Measurements from ENCODE around the gene SLC17A1. TPM values are rescaled to one million over a fixed set of nuclear protein-coding genes. Genes with fewer than 3 reads are reported as not detected.
"Not testable (repeated sequence)": the region's sequence is repeated elsewhere in the genome, so short reads cannot be mapped to it uniquely, and the experiment has no call there.

Gene SLC17A1
- total RNA-seq, 4 donors from 2014 or later: not detected

GRCh38 chr6:25755483-25755882 lies 76.4 kb downstream of the SLC17A1 start:
- no peak for TF ChIP-seq POLR2A (IDR thresholded peaks at IDR 0.05)
- TF ChIP-seq CTCF (IDR thresholded peaks at IDR 0.05): no peak
- TF ChIP-seq EP300 (IDR thresholded peaks at IDR 0.05): no peak
- no peak for TF ChIP-seq POLR2AphosphoS5 (IDR thresholded peaks at IDR 0.05)
- ATAC-seq: no peak
- H3K36me3 ChIP-seq: no peaks in the 10 kb centered on the region
- no peaks in the 10 kb centered on the region for H3K4me1 ChIP-seq
- no peaks in the 10 kb centered on the region for H3K9me3 ChIP-seq
- 73 to 100% methylated on average over 1 of the region's 1 CpG for WGBS, 2 donors (ENCODE audit: low coverage in 1 of 2)
- H3K27me3 ChIP-seq: no peaks in the 10 kb centered on the region
- H3K27ac ChIP-seq: no peak overlapping the region
- no peak overlapping the region for H3K4me3 ChIP-seq

- Histone ChIP-seq H3K27me3 (no peaks in the 10 kb centered on the region), H3K27ac (no peak within 1 kb of the TSS), H3K4me1 (no peaks in the 10 kb centered on the region), H3K4me3 (no peak within 1 kb of the TSS), H3K9me3 (no peaks in the 10 kb centered on the region), H3K36me3 (no peaks in the 10 kb centered on the region)
- TF ChIP-seq EP300 (IDR thresholded peaks at IDR 0.05) (no peak), POLR2AphosphoS5 (IDR thresholded peaks at IDR 0.05) (no peak), CTCF (IDR thresholded peaks at IDR 0.05) (no peak), POLR2A (IDR thresholded peaks at IDR 0.05) (no peak)
- no peak for ATAC-seq
Measured at GRCh38 chr6:25754535-25754934, 77.3 kb downstream of the SLC17A1 start, which contains the start of gene SLC17A4. SLC17A4 (plus strand) TSS chr6:25754742; CDS start chr6:25761963, 7,221 bp downstream.

GRCh38 chr6:25753079-25753478 lies 78.8 kb downstream of the SLC17A1 start:
- no peak overlapping the region for H3K27ac ChIP-seq
- TF ChIP-seq POLR2A (IDR thresholded peaks at IDR 0.05) (no peak), CTCF (IDR thresholded peaks at IDR 0.05) (no peak), POLR2AphosphoS5 (IDR thresholded peaks at IDR 0.05) (no peak), EP300 (IDR thresholded peaks at IDR 0.05) (no peak)
- H3K4me1 ChIP-seq: no peaks in the 10 kb centered on the region
- ATAC-seq: no peak
- no peaks in the 10 kb centered on the region for H3K36me3 ChIP-seq
- no peaks in the 10 kb centered on the region for H3K27me3 ChIP-seq
- H3K4me3 ChIP-seq: no peak overlapping the region
- H3K9me3 ChIP-seq: no peaks in the 10 kb centered on the region

- Histone ChIP-seq H3K27ac (no peak overlapping the region), H3K4me1 (no peaks in the 10 kb centered on the region), H3K36me3 (no peaks in the 10 kb centered on the region), H3K27me3 (no peaks in the 10 kb centered on the region), H3K9me3 (no peaks in the 10 kb centered on the region), H3K4me3 (no peak overlapping the region)
- ATAC-seq: no peak
- 82 to 86% methylated on average over 2 of the region's 3 CpGs for WGBS, 2 donors (ENCODE audit: low coverage in 1 of 2)
- TF ChIP-seq EP300 (IDR thresholded peaks at IDR 0.05): no peak
- TF ChIP-seq POLR2AphosphoS5 (IDR thresholded peaks at IDR 0.05): no peak
- no peak for TF ChIP-seq CTCF (IDR thresholded peaks at IDR 0.05)
- TF ChIP-seq POLR2A (IDR thresholded peaks at IDR 0.05): no peak
Measured at GRCh38 chr6:25750906-25751305, 80.9 kb downstream of the SLC17A1 start.

GRCh38 chr6:25749837-25750236 lies 82.0 kb downstream of the SLC17A1 start:
- TF ChIP-seq EP300 (IDR thresholded peaks at IDR 0.05) (no peak), POLR2AphosphoS5 (IDR thresholded peaks at IDR 0.05) (no peak), CTCF (IDR thresholded peaks at IDR 0.05) (no peak), POLR2A (IDR thresholded peaks at IDR 0.05) (no peak)

GRCh38 chr6:25748601-25749517 lies 83.0 kb downstream of the SLC17A1 start:
- ATAC-seq, H3K27ac ChIP-seq, H3K4me3 ChIP-seq, H3K36me3 ChIP-seq, H3K27me3 ChIP-seq, H3K4me1 ChIP-seq, H3K9me3 ChIP-seq: not testable (repeated sequence)
- WGBS, 2 donors (ENCODE audit: low coverage in 1 of 2): 45 to 49% methylated on average over 8 to 17 of the region's 17 CpGs

More at GRCh38 chr6:25749837-25750236, 82.0 kb downstream of the SLC17A1 start:
- H3K27ac ChIP-seq: no peak overlapping the region
- H3K9me3 ChIP-seq: no peaks in the 10 kb centered on the region
- H3K4me1 ChIP-seq: no peaks in the 10 kb centered on the region
- no peak for ATAC-seq
- H3K27me3 ChIP-seq: no peaks in the 10 kb centered on the region
- 61 to 66% methylated on average over 2 of the region's 2 CpGs for WGBS, 2 donors (ENCODE audit: low coverage in 1 of 2)
- no peaks in the 10 kb centered on the region for H3K36me3 ChIP-seq
- no peak overlapping the region for H3K4me3 ChIP-seq
